Activated T-helper 1 cell treated with Interleukin-2 at 50 U/mL for 16 hours (primary cell): ENCODE data around the gene PTAFR.
"Not testable (repeated sequence)": the region's sequence is repeated elsewhere in the genome, so short reads cannot be mapped to it uniquely, and the experiment has no call there.

Experiments used
- DNase-seq: peaks from one replicate; pipeline ENCODE4 v3.0.0-alpha.2; 2020; ENCODE audit warnings: low read depth

Gene PTAFR

GRCh38 chr1:28144203-28145135, 32.0 kb downstream of the PTAFR start:
- no peak for DNase-seq

DNA sequence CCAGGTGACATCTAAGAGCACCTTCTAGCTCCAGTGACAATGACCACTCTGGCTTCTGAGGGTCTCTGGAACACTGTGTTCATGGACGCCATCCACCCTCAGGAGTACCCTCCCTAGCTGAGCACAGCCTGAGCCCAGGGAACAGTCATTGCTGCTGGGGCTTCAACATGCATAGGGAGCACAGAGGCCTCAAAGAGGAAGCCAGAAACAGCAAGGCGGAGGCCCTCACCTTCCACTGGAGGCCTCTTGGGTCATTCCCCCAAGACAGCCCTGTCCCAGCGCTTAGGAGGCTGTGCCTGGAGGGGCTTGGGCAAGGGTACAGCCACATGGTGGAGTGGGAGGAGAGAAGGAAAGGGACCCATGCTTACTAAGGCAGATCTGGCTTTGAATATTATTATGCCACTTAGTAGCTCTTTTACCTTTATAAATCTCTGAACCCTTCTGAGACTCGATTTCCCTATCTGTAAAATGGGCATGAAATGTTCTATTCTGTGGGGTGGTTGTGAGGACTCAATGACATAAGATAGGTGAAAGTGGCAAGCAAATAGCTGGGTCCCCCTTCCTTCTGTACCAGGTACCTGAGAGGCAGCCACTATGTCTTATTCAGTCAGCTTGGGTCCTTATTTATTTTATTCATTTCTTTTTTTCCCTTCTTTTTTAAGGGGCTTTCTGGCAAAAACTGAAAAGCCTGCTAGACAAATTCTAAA, 32.8 kb downstream of the PTAFR start:
- DNase-seq: no peak

GRCh38 chr1:28141685-28142084, 34.8 kb downstream of the PTAFR start:
- DNase-seq: no peak

GRCh38 chr1:28139866-28140265, 36.6 kb downstream of the PTAFR start:
- not testable (repeated sequence) for DNase-seq

DNA sequence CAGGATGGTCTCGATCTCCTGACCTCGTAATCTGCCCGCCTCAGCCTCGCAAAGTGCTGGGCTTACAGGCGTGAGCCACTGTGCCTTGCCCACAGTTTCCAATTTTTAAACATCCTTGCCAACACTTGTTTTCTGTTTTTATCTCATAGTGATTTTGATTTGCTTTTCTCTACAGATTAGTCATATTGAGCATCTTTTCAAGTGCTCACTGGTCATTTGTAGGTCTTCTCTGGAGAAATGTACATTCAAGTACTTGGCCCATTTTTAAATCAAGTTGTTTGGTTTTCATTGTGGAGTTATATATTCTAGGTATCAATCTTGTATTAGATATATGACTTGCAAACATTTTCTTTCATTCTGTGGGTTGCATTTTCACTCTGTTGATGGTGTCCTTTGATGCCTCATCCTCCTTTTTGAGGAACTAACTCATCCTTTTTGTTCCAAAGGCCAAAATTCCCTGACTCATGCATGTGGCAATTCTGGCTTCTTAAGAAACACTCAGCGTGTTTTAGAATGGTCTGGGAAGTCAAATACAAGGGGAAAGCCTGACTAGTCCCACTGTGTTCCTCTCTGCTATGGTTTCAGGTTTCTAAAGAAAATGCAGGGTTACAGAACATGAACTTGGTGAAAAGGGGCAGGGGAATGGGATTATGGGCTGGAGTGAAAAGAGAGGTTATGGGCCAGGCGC, 37.3 kb downstream of the PTAFR start:
- no peak for DNase-seq

GRCh38 chr1:28136922-28137613, 39.4 kb downstream of the PTAFR start:
- no peak for DNase-seq

DNA sequence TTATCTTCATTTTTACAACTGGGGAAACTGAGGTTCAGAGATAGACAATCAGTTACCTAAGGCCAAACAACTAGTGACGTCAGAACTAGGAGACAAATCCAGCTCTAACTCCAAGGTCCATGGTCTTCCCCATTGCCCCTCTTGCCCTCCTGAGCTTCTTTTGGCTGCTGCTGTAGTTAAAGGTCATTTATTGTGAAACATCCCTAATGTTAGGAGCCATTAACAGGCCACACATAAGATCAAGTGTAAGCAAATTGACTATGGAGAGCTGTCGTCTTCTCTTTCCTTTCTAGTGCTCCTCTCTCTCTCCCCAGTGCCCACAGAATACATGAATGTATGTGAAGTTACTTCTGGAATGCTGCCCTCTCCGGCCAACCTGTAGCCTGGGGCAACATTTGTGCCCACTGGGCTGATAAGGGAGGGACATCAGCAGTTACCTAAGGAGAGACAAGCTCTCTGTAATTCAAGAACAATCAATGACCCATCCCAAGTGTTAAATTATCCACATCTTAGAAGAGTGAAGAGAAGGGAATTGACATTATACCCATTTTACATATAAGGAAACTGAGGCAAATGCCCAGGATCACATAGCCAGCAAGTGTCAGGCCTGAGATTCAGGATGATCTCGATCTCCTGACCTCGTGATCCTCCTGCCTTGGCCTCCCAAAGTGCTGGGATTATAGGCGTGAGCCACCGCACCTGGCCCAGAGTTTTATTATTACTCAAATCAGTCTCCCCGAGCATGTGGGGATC, 40.1 kb downstream of the PTAFR start:
- no peak for DNase-seq

- DNase-seq: no peak
Measured at GRCh38 chr1:28135371-28136168, 40.9 kb downstream of the PTAFR start.

DNA sequence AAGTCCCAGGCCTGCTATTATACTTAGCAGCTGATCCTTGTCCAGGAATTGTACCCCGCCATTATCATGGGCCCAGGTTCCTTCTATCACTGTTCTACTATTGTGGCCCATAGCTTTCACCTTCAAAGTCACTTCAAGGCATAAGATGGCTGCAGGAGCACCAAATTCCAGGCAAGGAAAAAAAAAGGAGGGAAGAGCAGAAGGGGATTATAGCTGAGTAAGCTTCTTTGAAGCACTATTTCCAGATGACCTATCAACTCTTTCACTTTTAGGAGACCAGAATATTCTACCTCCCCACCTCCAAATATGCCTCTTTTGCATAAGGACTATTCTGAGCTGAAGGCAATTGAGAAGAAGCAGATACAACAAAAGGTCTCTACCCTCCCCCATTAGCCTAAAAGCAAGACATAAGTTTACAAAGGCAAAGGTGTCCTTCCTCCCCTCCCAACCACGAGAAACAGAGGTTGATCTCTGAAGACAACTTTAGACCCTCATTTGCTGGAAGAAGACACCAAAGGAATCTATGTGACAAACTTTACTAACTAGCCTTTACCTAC, 41.8 kb downstream of the PTAFR start:
- no peak for DNase-seq

DNA sequence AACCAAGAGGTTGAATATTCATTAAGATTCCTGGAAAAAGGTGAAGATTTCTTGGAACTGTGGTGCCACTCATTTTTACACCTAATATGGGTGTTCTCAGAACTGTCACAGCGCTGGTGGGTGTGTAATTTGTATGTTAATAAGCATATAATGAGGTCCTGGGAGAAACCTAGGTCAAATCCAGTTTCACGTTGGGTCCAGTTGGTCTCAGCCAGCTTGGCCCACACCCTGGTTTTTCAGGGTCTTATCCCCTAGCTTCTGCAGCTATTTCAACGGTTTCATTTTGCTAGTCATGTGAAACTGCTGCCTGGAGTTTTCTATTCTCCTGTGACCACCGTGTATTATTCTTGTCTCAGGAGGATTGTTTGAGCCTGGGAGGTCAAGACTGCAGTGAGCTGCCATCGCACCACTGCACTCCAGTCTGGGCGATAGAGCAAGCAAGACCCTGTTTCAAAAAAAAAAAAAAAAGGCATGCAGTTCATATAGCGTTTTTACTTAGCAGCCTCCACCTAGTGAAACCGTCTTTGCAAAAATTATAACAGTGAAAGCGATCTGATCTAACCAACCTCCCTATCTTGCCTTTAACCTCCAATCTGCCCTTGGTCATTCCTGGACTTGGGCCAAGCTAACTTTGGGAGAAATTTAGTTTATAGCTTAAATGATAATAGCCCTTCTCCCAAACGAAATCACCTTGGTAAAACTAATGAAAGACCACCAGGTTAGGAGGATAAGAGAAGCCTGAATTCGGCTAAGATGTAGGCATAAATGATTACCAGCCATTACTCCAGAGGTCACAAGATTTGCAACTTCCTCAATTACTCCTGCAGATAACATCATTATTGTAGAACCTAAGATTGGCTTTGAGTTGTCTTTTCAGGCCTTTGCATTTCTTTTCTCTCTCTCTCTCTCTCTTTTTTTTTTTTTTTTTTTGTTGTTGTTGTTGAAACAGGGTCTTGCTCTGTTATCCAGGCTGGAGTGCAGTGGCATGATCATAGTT, 44.0 kb downstream of the PTAFR start:
- no peak for DNase-seq

DNA sequence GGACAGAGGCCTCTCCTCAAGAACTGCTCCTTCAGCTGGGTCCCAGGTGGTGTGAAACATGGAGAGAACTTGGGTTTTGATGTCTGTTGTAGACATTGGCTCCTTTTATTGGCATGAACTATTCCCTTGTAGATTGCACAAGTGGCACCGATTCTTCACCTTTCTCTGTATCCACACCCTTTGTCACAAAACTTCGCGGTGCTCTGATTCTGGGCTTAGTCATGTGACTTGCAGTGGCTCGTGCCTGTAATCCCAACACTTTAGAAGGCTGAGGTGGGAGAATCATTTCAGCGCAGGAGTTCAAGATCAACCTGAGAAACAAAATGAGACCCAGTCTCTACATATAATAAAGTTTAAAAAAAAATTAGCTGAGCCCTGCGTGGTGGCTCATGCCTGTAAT, 45.6 kb downstream of the PTAFR start:
- no peak for DNase-seq

DNA sequence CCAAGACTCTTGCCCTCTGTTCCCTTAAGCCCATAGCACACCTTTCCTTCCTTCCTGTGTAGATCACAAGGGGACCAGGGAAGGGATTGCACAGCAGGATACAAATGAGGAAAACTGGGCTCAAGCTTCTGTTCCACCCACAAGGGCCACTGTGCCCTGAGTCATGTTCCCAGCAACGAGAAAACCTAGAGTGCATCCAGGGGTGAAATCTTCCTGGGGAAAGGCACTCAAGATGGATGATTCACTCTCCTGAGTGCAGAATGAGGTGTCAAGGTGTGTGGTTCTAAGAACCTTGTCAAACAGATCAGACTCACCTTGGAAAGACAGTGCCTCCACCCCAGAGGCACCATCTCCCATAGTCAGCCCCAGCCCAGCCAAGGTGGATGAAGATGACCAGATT, 47.3 kb downstream of the PTAFR start:
- DNase-seq: no peak

- DNase-seq: no peak
Measured at GRCh38 chr1:28127617-28128257, 48.8 kb downstream of the PTAFR start.

- no peak for DNase-seq
Measured at GRCh38 chr1:28126783-28127490, 49.6 kb downstream of the PTAFR start.

DNA sequence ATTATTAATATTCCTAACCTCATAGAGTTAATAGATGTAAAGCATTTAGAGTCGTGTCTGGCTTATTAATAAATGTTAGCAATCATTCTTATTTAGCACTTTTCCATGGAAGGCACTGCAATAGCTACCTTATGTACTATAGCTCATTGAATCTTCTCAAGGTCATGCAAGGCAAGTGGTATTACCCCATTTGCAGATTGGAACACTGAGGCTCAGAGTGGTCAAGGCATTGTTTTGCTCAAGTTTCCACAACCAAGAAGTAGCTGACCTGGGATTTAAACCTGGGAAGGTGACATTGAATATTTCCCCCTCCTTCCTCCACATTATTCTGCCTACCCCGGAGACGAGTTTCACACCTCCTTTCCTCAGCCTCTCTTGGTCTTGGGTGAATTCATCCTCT, 50.3 kb downstream of the PTAFR start:
- DNase-seq: no peak

GRCh38 chr1:28123461-28123961, 53.0 kb downstream of the PTAFR start:
- no peak for DNase-seq

- no peak for DNase-seq
Measured at GRCh38 chr1:28122183-28122582, 54.3 kb downstream of the PTAFR start.

GRCh38 chr1:28119556-28119955, 56.9 kb downstream of the PTAFR start:
- DNase-seq: no peak
